PFSK-1 (cell line): ENCODE measurements around the gene DYRK3.

Source experiments
- FOXP2 ChIP-seq: optimal IDR thresholded peaks from 2 replicates; pipeline ENCODE3; 2011; ENCODE audit warnings: borderline replicate concordance, control low read depth, inconsistent platforms; ENCODE audit not compliant: insufficient read depth; ENCODE audit errors: extremely low read length, extremely low read depth
- POLR2AphosphoS5 ChIP-seq: IDR thresholded peaks from 2 replicates; pipeline ENCODE4 v1.6.1; 2012; ENCODE audit warnings: low read depth, mild to moderate bottlenecking, control low read depth, low read length, moderate library complexity
- REST ChIP-seq, 2 experiments: IDR thresholded peaks; 2 replicates each; pipeline versions ENCODE4 v1.6.1 to v1.8.0; 2011 to 2012; ENCODE audit warnings: low read depth in 2 of 2, low read length in 2 of 2, control low read depth in 1 of 2, inconsistent platforms in 1 of 2, mild to moderate bottlenecking in 1 of 2, moderate library complexity in 1 of 2; ENCODE audit not compliant: insufficient read depth in 1 of 2
- SIN3A ChIP-seq: IDR thresholded peaks from 2 replicates; pipeline ENCODE4 v1.6.1; 2012; ENCODE audit warnings: mild to moderate bottlenecking, low read length, moderate library complexity, borderline replicate concordance; ENCODE audit not compliant: insufficient read depth
- TAF1 ChIP-seq: IDR thresholded peaks from 2 replicates; pipeline ENCODE4 v1.6.1; 2012; ENCODE audit warnings: low read length, control low read depth, borderline replicate concordance; ENCODE audit not compliant: insufficient read depth

DYRK3 gene

GRCh38 chr1:206694171-206695124, 59.1 kb downstream of the DYRK3 start:
- no peak for TF ChIP-seq FOXP2
- no peak for TF ChIP-seq REST (IDR thresholded peaks at IDR 0.05; ENCODE audit: insufficient read depth in 1 of 2, low read depth in 2 of 2, low read length in 2 of 2)
- no peak for TF ChIP-seq SIN3A
- no peak for TF ChIP-seq TAF1
- TF ChIP-seq POLR2AphosphoS5: no peak

GRCh38 chr1:206695733-206696132, 60.4 kb downstream of the DYRK3 start:
- TF ChIP-seq REST (IDR thresholded peaks at IDR 0.05; ENCODE audit: insufficient read depth in 1 of 2, low read depth in 2 of 2, low read length in 2 of 2) (no peak), TAF1 (no peak), POLR2AphosphoS5 (no peak), FOXP2 (no peak), SIN3A (no peak)

- TF ChIP-seq FOXP2 (no peak), TAF1 (no peak), POLR2AphosphoS5 (no peak), SIN3A (no peak), REST (IDR thresholded peaks at IDR 0.05; ENCODE audit: insufficient read depth in 1 of 2, low read depth in 2 of 2, low read length in 2 of 2) (no peak)
Observed at GRCh38 chr1:206696812-206697585, 61.7 kb downstream of the DYRK3 start.

GRCh38 chr1:206698011-206698410, 62.7 kb downstream of the DYRK3 start:
- TF ChIP-seq SIN3A (no peak), REST (IDR thresholded peaks at IDR 0.05; ENCODE audit: insufficient read depth in 1 of 2, low read depth in 2 of 2, low read length in 2 of 2) (no peak), POLR2AphosphoS5 (no peak), FOXP2 (no peak), TAF1 (no peak)
